ENCODE results near the gene COL2A1. TPM values are rescaled to one million over a fixed set of nuclear protein-coding genes. Genes with fewer than 3 reads are reported as not detected.

COL2A1 gene
- total RNA-seq (1 to 10 TPM in 1 of 2 donors, under 1 TPM in 1; 0.15 to 8.7 TPM), polyA plus RNA-seq (under 1 TPM in 1 of 2 donors, not detected in 1; 0.05 TPM)
- long read RNA-seq, donor 1, full-length matches to known transcripts, result 8 of 8 reads
- long read RNA-seq, donor 1, partial matches to known transcripts, result 0 of 8 reads
- long read RNA-seq, donor 1, other reads (novel, unspliced or antisense), result 0 of 8 reads
- long read RNA-seq, donor 2, partial matches to known transcripts, result 5 of 6 reads
- long read RNA-seq, donor 2, other reads (novel, unspliced or antisense), result 0 of 6 reads
- long read RNA-seq, donor 3, full-length matches to known transcripts, result 1 of 1 reads
- long read RNA-seq, donor 3, partial matches to known transcripts, result 0 of 1 reads
- long read RNA-seq, donor 3, other reads (novel, unspliced or antisense), result 0 of 1 reads
- long read RNA-seq, donor 4, partial matches to known transcripts, result 0 of 2 reads
- long read RNA-seq, donor 4, other reads (novel, unspliced or antisense), result 0 of 2 reads
- long read RNA-seq, donor 5, full-length matches to known transcripts, result 7 of 46 reads
- long read RNA-seq, donor 5, partial matches to known transcripts, result 39 of 46 reads
- long read RNA-seq, donor 5, other reads (novel, unspliced or antisense), result 0 of 46 reads

GRCh38 chr12:48004053-48004941 lies at the start of gene COL2A1:
TSS of gene COL2A1 (minus strand) at chr12:48004476. CDS start at chr12:48004321, 155 bp downstream.
- DNase-seq, result peak; percentile 54 to 82 (median 75)
- H3K27me3 ChIP-seq (ENCODE audit: control insufficient read depth in 3 of 3, insufficient read depth in 3 of 3, low read length in 2 of 3), result peaks cover 0 to 88% (median 69%) of the 10 kb centered on the region in 3 donors
- WGBS, 2 donors, result 1 to 2% methylated on average over 44 to 83 of the region's 83 CpGs

GRCh38 chr12:48053883-48054282 lies 49.6 kb upstream of the COL2A1 start:
- no peaks in the 10 kb centered on the region for H3K27me3 ChIP-seq (ENCODE audit: control insufficient read depth in 3 of 3, insufficient read depth in 3 of 3, low read length in 2 of 3)
- peaks cover 0 to 6% (median 1%) of the 10 kb centered on the region in 4 donors for H3K9me3 ChIP-seq (ENCODE audit: control insufficient read depth in 4 of 4, insufficient read depth in 3 of 4, low read length in 3 of 4)
- DNase-seq, result no peak
- WGBS, 2 donors, result 90 to 92% methylated on average over 4 of the region's 4 CpGs
- no peak overlapping the region for H3K4me3 ChIP-seq
- peaks cover 0 to 12% (median 0%) of the 10 kb centered on the region in 5 donors for H3K4me1 ChIP-seq (ENCODE audit: control insufficient read depth in 5 of 5, insufficient read depth in 5 of 5, low read length in 5 of 5)
- no peak for ATAC-seq (ENCODE audit: insufficient read depth, low FRiP score)
- H3K27ac ChIP-seq (ENCODE audit: low read depth in 1 of 2, low read length in 1 of 2), result no peak overlapping the region
- H3K9ac ChIP-seq (ENCODE audit: insufficient read depth in 1 of 2, low read length in 2 of 2), result no peak overlapping the region
- peaks cover 5 to 14% (median 9%) of the 10 kb centered on the region in 4 donors for H3K36me3 ChIP-seq (ENCODE audit: control insufficient read depth in 4 of 4, insufficient read depth in 4 of 4, low read length in 4 of 4)
- no peak for TF ChIP-seq CTCF (IDR thresholded peaks at IDR 0.05; ENCODE audit: control extremely low read depth, extremely low read depth)

More at GRCh38 chr12:48004053-48004941, at the start of gene COL2A1:
- Histone ChIP-seq H3K36me3 (ENCODE audit: control insufficient read depth in 4 of 4, insufficient read depth in 4 of 4, low read length in 4 of 4) (no peaks in the 10 kb centered on the region), H3K9ac (ENCODE audit: insufficient read depth in 1 of 2, low read length in 2 of 2) (peak within 1 kb of the TSS in 1 of 2 donors; percentile 27), H3K27ac (ENCODE audit: low read depth in 1 of 2, low read length in 1 of 2) (no peak within 1 kb of the TSS), H3K9me3 (ENCODE audit: control insufficient read depth in 4 of 4, insufficient read depth in 3 of 4, low read length in 3 of 4) (no peaks in the 10 kb centered on the region), H3K4me3 (no peak within 1 kb of the TSS), H3K4me1 (ENCODE audit: control insufficient read depth in 5 of 5, insufficient read depth in 5 of 5, low read length in 5 of 5) (peaks cover 0 to 52% (median 10%) of the 10 kb centered on the region in 5 donors)
- no peak for ATAC-seq (ENCODE audit: insufficient read depth, low FRiP score)
- TF ChIP-seq CTCF (IDR thresholded peaks at IDR 0.05; ENCODE audit: control extremely low read depth, extremely low read depth), result no peak

GRCh38 chr12:48053122-48053521 lies 48.8 kb upstream of the COL2A1 start:
- 96 to 98% methylated on average over 3 of the region's 3 CpGs for WGBS, 2 donors
- Histone ChIP-seq H3K9me3 (ENCODE audit: control insufficient read depth in 4 of 4, insufficient read depth in 3 of 4, low read length in 3 of 4) (no peaks in the 10 kb centered on the region), H3K27me3 (ENCODE audit: control insufficient read depth in 3 of 3, insufficient read depth in 3 of 3, low read length in 2 of 3) (no peaks in the 10 kb centered on the region), H3K9ac (ENCODE audit: insufficient read depth in 1 of 2, low read length in 2 of 2) (no peak overlapping the region), H3K27ac (ENCODE audit: low read depth in 1 of 2, low read length in 1 of 2) (no peak overlapping the region), H3K4me1 (ENCODE audit: control insufficient read depth in 5 of 5, insufficient read depth in 5 of 5, low read length in 5 of 5) (peaks cover 0 to 12% (median 0%) of the 10 kb centered on the region in 5 donors), H3K36me3 (ENCODE audit: control insufficient read depth in 4 of 4, insufficient read depth in 4 of 4, low read length in 4 of 4) (peaks cover 2 to 11% (median 6%) of the 10 kb centered on the region in 4 donors), H3K4me3 (no peak overlapping the region)
- ATAC-seq (ENCODE audit: insufficient read depth, low FRiP score), result no peak
- no peak for DNase-seq
- no peak for TF ChIP-seq CTCF (IDR thresholded peaks at IDR 0.05; ENCODE audit: control extremely low read depth, extremely low read depth)

All from lung (tissue), 16 donors.